GM13976 (cell line): ENCODE measurements around the gene TLCD2.

Experiments used
- DNase-seq: peaks from one replicate; pipeline ENCODE4 v3.0.0; 2012; ENCODE audit warnings: low spot score
- CTCF ChIP-seq: IDR thresholded peaks from 2 replicates; pipeline ENCODE4 v1.5.1; 2012; ENCODE audit warnings: borderline replicate concordance, mild to moderate bottlenecking; ENCODE audit not compliant: insufficient read depth; ENCODE audit errors: extremely low read depth, missing control alignments, control extremely low read depth
- in situ Hi-C: fragments of 300-500 bp; cut with MboI; formaldehyde crosslinking; loops from one replicate; pipeline ENCODE4 v1.12.0; 2022; ENCODE audit warnings: low sequenced_read_pairs, mixed read lengths, inconsistent platforms; ENCODE audit not compliant: unreplicated experiment

The TLCD2 gene

GRCh38 chr17:1729966-1730325 lies 19.8 kb upstream of the TLCD2 start:
- in situ Hi-C loops: no loop called here
- no peak for TF ChIP-seq CTCF
- no peak for DNase-seq

GRCh38 chr17:1727876-1728630 lies 17.9 kb upstream of the TLCD2 start:
- in situ Hi-C loops: no loop called here
- no peak for TF ChIP-seq CTCF
- no peak for DNase-seq

GRCh38 chr17:1727258-1727789 lies 17.1 kb upstream of the TLCD2 start:
- in situ Hi-C loops: no loop called here
- no peak for DNase-seq
- TF ChIP-seq CTCF: no peak

GRCh38 chr17:1726626-1727257 lies 16.6 kb upstream of the TLCD2 start:
- in situ Hi-C loops: no loop called here
- no peak for DNase-seq
- no peak for TF ChIP-seq CTCF

GRCh38 chr17:1725642-1726511 lies 15.7 kb upstream of the TLCD2 start:
- DNase-seq: no peak
- in situ Hi-C loops: no loop called here
- TF ChIP-seq CTCF: no peak

- DNase-seq: no peak
- TF ChIP-seq CTCF: no peak
- in situ Hi-C loops: loop anchor here (25.0 kb wide), 1 partner anchor 312 kb away; the partner anchor contains the start of genes DPH1, OVCA2 and RTN4RL1
Measured at GRCh38 chr17:1724869-1725641, 14.9 kb upstream of the TLCD2 start.
